Mammary epithelial cell (primary cell): ENCODE data around the gene KLHDC8A.

Experiments used
- CTCF ChIP-seq, 2 donors: IDR thresholded peaks in 1 of 2; conservative IDR thresholded peaks in 1 of 2; 2 replicates each; pipeline ENCODE4 v1.5.1; 2011 to 2012; ENCODE audit warnings: inconsistent platforms in 2 of 2, low read length in 2 of 2, mild to moderate bottlenecking in 2 of 2, control low read depth in 1 of 2, low read depth in 1 of 2; ENCODE audit not compliant: insufficient read depth in 1 of 2; ENCODE audit errors: extremely low read depth in 1 of 2
- EZH2 ChIP-seq: IDR thresholded peaks from 2 replicates; pipeline ENCODE4 v1.6.1; 2012; ENCODE audit warnings: low read length, inconsistent platforms, borderline replicate concordance

DNA sequence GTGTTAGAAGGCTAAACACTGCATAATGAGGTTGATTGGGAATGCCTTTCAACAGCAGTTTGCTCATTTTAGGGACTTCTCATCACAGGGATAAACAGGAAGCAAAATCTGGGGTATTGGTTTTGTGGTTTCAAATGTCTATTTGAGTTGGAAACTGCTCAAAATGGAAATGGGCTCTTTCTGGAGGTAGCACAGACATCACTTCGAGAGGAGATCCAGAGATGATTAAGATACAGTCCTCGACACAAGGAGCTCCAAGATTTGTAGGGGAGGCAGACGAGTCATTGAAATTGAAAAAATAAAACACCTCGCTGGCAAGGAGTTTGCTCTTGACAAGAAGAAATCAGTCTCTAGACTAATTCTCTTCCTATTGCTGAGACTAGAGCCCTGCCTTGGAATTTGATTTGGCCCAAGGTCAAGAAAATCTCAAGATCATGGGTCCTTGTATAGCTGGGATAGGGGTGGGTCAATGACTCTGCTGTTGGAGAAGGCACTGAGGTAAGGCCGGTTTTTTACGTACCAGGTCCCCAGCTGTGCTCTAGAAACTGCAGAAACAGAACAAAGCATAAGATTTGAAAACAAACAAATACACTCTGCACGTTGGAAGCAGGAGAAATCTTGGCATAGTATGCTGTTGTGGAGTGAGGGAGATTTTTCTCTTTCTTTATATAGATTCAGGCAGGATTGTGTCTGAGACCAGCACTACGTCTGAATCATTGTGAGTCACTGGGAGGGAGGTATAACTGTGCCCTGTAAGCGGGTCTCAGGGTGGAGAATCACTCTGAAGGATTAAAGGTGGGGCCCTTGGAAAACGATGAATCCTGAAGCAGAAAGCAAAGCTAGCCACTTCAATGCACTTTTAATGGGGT is 17.7 kb upstream of the KLHDC8A start:
- no peak for TF ChIP-seq CTCF (conservative IDR thresholded peaks at IDR 0.05 in 1 of 2, IDR thresholded peaks at IDR 0.05 in 1 of 2; ENCODE audit: extremely low read depth in 1 of 2, insufficient read depth in 1 of 2, low read depth in 1 of 2, low read length in 2 of 2)
- TF ChIP-seq EZH2, result no peak
